HG02970 (cell line): ENCODE results near the gene MTMR3.

Experiments used
- ATAC-seq: cut with Tn5 transposase; IDR thresholded peaks from one replicate; pipeline ENCODE4 v1.9.1; 2021; ENCODE audit warnings: mild to moderate bottlenecking, moderate library complexity, moderate number of reproducible peaks; ENCODE audit not compliant: unreplicated experiment, low FRiP score

Gene MTMR3

DNA sequence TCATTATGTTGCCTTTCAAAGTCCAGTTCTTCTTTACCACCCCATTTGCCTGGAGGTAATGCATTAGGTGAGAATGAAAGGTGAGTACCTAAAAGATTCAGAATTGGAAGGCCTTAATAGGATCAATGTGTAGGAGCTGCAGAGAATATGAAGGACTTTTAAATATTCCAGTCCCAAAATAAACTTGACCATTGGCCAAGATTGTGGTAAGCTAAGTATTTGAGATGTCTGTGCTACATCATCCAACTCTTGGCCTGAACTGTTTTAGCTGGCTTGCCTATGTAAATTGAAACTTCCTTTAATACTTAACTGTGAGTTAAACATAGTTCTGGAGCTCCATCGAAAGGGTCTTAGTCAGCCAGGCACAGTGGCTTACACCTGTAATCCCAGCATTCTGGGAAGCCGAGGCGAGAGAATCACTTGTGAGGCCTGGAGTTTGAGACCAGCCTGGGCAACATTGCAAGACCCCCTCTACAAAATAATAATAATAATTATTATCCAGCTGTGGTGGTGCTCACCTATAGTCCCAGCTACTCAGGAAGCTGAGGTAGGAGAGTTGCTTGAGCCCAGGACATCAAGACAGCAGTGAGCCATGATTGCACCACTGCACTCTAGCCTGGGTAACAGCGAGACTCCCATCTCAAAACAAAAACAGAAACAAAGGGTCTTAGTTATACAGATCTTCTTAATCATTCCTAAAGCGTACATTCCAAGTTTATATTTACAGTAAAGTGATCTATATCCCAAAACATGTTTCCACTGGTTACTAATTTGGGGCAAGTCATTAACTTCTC, 29.8 kb downstream of the MTMR3 start:
- no peak for ATAC-seq

DNA sequence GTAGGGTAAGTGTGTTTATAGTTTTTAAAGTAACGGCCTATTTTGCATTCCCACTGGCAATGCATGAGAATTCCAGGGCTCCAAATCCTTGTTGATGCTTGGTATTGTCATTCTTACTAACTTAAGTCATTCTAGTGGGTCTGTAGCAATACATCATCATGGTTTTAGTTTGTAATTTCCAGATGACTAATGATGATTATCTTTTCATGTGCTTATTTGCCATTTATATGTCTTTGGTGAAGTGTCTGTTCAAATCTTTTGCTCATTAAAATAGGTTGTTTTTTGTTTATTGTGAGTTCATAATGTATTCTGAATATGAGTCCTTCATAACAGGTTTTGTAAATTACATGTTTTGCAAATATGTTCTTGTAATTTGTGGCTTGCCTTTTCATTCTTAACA, 31.2 kb downstream of the MTMR3 start:
- ATAC-seq, result no peak

DNA sequence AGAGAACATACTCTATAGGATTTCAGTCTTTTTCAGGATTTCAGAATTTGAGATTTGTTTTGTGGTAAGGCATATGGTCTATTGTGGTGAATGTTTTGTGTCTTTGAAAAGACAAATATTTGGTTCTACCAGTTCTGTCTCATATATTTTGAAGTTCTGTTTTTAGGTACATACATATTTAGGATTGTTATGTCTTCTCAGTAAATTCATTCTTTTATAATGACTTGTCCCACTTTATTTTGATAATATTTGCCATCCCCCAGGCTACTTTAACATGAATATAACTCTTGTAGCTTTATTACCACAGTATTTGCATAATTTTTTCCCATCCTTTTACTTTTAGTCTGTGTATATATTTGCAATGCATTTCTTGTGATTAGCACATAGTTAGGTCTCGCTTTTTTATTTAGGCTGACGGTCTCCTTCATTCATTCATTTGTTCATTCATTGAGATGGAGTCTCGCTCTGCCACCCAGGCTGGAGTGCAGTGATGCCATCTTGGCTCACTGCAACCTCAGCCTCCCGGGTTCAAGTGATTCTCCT, 32.1 kb downstream of the MTMR3 start:
- no peak for ATAC-seq

DNA sequence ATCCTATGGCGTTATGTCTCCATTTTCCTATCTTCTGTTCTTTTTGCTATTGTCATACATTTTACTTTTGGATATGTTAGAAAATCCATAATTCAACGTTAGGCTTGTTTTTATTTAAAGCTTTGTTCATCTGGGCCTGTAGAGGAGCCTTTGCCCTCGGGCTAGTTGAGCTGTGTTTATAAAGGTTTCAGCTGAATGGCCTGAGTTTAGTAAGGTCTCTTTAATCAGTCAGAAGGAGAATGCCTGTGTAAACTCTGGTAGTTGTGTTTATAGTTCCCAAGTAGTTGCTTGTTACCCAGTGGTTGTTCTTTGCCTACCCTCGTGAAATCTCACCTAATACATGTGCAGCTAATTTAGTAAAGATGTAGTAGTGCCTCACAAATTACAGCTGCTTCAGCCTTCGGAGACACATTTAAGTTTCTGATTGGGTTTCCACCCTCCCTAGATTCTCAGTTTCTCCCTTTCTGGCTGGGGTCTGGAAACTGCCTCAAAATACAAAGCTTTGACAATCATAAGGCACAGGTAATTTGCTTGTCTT, 33.1 kb downstream of the MTMR3 start:
- ATAC-seq, result no peak

DNA sequence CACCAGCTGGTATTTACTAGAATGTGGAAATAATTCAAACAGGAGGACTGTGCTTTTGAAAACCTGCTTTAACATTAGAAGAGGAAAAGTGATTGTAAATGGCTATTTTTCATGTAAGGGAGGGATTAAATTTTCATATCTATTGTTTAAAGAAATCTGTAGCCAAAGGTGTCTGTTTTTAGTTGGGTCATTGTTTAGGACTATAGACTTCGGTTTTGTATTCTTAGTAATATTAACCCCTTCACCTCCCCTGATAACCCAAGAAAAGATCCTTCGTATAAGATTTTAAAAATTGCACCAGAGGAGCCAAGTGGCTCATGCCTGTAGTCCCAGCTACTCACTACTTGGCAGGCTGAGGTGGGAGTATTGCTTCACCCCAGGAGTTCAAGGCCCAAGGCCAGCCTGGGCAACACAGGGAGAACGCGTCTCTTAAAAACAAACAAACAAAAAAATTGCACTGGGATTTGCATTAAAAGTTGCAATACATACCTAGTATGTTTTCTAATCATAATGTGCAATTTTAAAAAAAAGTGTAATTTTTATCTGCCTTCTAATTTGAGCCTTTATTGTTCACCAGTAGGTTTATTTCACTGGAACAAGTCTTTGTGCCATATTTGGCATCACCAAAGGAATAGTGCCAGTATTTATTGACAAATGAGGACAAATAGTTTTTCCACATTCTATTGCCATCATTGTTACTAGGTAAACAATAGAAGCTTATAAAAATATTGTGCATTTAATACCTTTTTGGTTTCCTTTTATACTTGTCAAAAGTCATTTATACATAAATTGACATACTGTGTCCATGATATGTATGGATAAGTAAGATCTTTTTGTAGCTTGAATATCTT, 34.3 kb downstream of the MTMR3 start:
- ATAC-seq, result no peak

DNA sequence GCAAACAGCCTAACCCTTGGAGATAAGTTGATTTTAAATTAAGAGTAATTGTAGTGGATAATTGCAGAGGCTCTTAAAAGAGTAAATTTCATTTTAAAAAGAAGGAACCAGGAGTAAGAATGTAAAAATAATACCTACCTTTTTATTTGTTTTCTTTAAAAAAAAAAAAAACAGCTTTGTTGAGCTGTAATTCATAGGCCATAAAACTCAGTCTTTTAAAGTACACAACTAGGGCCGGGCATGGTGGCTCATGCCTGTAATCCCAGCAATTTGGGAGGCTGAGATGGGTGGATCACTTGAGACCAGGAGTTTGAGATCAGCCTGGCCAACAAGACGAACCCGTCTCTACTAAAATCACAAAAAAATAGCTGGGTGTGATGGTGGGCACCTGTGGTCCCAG, 42.4 kb downstream of the MTMR3 start:
- no peak for ATAC-seq

DNA sequence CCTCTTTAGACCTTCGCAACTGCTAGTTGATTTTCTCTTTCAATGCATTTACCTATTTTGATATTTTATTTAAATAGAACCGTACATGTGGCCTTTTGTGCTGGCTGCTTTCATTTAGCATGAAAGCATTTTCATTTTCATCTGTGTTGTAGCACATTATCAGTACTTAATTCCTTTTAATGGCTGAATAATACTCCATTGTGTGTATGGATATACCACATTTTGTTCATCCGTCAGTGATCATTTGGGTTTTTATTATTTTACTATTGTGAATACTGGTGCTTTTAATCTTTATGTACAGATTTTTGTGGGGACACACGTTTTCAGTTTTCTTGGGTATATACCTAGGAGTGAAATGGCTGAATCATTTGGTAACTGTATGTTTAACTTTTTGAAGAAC, 43.1 kb downstream of the MTMR3 start:
- no peak for ATAC-seq

- ATAC-seq, result no peak
These were observed 49.2 kb downstream of the MTMR3 start for GRCh38 chr22:29932136-29932535.

DNA sequence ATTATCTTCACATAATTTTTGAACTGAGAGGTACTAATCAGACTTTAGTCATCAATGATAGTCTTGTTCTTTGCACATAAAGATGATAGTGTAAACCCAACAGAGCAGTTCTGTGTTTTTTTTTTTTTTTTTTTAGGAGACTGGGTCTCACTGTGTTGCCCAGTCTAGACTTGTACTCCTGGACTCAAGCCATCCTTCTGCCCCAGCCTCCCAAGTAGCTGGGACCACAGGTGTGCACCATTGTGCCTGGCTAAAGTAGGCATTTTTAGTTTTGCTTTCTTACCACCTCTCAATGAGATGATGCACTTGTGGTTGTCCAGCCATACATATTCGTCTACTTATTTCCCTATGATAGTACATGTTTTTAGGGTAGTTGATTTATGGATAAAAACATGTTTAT, 50.6 kb downstream of the MTMR3 start:
- ATAC-seq, result no peak

DNA sequence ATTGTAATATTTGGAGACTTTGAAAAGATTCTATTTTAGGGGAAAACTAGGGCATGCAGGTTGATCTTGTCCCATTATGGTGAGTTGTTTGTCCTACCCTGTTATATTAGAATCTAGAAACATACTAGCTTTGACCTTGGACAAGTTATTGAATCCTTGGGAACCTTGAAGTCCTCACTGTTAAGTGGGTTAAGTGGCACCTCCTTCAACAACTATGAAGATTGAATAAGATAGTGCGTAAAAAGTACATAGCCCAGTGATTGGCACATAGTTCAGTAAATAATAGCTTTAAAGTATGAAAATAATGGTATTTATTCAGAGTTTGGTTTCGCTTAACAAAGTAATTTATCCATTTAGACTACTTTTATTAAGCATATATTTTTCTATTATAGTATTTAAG, 51.6 kb downstream of the MTMR3 start:
- ATAC-seq, result no peak

DNA sequence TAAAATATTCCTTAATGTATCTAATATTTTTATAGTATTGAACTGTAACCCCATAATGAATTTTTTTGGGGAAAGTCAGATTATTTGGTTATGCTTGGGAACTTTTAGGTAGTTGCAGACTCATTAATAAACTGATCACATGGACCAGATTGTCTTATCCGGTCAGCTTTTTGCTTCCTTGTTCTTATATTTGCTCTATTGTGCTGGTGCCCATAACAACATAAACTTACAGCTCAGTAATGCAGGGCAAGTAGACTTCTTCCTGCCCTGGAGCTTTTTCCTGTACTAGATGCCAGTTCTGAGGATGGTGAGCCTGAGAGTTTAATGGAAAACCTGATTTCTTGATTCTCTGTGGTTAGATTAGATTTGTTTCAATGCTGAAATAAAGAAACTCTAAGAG, 53.2 kb downstream of the MTMR3 start:
- ATAC-seq, result no peak

DNA sequence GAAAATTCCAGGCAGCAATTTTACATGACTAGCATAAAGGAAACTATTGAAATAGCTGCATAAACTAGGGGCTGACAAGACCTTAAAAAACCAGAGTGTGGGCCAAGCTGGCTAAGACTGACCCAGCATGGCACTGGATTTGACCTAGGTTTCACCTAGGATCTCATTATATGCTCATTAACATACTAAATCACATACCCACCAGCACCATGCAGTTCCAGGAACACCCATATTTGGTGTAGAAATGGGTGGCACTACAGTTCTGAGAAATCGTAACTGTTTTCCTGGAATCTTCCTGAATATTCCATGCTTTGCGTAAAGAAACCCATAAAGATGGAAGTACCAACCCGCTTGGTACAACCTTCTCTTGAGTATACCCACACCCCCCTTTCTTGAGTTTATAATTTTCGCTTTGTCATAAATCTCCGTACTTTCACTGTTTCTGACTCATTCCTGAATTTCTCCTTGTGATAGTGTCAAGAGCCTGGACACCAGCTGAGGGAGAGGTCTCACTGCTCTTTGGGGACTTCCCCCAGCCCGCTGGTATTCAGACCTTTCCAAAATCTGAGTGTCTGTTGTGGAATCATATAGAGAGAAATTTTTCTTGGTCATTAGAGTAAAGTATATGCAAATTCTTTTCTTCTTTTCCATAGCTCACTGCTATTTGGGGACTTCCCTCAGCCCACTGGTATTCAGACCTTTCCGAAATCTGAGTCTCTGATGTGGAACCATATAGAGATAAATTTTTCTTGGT, 55.1 kb downstream of the MTMR3 start:
- no peak for ATAC-seq

GRCh38 chr22:29940526-29940925, 57.6 kb downstream of the MTMR3 start:
- ATAC-seq, result no peak

DNA sequence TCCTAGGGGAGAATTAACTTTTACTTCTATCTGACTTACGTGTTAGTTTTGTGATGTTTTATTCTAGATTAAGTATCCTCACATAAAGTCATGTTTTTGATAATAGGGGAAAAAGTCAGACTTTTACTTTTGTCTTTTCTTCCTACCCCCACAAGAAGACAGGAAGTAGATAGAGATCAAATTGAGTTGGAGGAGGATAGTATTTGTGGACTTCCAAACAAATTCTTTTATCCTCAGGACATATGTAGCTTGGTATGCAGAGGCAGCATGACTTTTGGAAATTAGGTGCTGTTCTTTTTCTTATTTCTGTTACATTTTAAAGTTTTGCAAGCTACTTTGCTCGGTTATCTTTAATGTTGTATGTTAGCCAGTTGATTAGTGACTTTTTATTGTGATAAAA, 61.4 kb downstream of the MTMR3 start:
- ATAC-seq, result no peak

GRCh38 chr22:29945435-29945834, 62.5 kb downstream of the MTMR3 start:
- ATAC-seq, result no peak

DNA sequence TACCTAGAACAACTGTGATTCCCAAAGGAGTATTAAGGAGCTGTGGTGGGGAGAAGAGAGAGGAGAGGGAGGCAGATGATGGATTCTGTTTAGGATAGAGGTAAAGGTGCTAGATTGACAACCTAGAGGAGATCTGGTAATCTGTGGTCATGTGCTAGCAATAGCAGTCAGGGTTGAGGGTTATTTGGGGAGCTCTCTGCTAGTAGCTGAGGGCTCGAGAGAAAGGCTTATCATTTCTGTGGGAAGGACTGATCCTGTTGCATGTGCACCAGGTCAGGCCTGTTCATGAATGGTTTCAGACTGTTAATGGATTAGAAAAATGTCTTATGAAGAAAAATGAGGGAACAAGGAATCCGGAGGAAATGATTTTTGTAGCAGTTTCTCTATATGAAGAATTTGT, 63.2 kb downstream of the MTMR3 start:
- ATAC-seq, result no peak

DNA sequence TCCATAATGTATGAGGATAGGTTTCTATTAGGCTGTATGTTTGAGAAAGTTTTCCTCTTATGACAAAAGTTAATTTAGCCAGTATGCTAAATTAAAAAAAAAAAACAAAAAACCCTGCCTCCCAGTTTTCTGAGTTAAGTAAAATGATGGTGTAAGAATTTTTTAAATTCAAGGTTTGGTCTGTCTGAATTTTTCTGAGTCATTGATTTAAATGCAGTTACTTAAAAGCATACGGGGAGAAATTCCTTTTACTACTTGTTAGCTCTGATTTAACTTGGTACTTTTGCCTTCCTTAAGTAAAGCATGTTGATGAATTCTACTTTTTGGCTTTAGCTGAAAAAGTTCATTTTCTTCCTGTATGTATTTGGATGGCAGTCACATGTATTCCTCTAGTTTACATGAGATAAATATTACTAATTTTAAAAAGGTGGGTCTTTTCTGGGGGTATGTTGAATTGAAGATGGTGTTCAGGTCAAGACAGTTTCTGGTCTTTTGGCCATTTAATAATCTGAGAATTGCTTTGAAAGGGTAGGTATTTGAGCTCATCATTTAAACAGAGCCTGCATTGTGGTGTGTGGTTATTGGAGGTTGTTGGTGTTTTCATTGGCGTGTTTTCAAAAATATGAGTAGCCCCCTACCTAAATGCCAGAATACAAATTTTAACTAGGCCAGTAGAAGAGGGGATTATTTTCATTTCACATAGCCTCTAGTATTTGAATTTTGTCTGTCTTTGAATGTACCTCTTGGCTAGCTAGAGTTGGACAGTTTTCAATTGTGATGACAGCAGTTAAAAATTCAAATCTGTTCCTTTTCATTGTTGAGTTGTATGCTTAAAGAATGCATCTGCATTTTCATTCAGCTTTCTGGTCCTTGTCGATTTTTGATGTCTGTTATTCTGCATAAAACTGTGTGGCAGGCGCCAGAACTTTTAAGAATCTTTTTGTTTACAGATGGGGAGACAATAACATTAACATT, 64.7 kb downstream of the MTMR3 start:
- ATAC-seq, result no peak

DNA sequence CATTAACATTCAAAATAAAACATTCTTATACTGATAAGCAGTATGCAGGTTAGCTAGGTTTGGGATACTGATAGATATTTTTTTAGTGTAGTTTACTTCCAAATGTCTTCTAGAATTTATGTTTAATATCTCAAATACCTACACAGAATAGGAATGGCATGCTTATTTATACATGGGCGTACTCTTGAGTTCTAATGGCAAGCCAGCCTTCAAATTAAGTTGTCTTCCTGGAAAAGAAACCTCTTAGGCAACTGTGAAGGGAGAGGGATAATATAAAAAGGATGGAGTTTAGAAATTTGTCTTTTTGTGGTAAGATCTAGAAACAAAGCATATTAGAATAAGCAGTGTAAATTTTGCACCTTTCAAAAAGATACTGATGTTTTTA, 65.4 kb downstream of the MTMR3 start:
- no peak for ATAC-seq

DNA sequence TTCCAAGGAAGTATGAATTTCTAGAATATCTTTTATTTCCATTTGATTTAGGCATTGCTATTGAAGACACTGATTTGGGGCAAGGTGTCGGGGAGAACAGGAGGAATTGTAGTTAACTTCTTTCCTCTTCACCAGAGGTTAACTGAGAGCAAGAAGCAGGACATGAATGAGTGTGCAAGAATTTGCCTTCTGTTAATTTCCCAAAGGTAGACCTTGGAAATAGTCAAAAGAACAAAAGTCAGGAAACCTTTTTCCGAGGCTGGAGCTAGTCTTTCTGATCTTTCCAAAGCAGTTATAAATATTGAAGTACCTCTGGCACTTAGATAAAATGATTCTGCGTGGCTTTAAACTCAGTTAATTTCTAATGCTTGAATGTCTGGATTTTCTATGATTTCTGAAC, 66.9 kb downstream of the MTMR3 start:
- ATAC-seq, result no peak
